B cell (primary cell): ENCODE data around the gene PPP2R2C. TPM values are rescaled to one million over a fixed set of nuclear protein-coding genes. Genes with fewer than 3 reads are reported as not detected.

Experiments
- ATAC-seq: fragments of 200-7000 bp; cut with Tn5 transposase; one replicate; pipeline ENCODE4 v1.10.0; 2021; ENCODE audit warnings: low read depth, mild to moderate bottlenecking, moderate number of reproducible peaks, moderate library complexity
- CTCF ChIA-PET: fragments of 350-600 bp; sonication (Branson Sonifier 250); formaldehyde crosslinking; loops from one replicate; lab custom pipeline; 2021; ENCODE audit warnings: antibody characterized with exemption, inconsistent platforms; lab: Charles Lee
- POLR2A ChIA-PET: fragments of 350-600 bp; sonication (Branson Sonifier 250); formaldehyde crosslinking; loops from one replicate; lab custom pipeline; 2021; ENCODE audit warnings: antibody characterized with exemption; lab: Charles Lee
- DNase-seq: peaks from one replicate; pipeline ENCODE4 v3.0.0; 2013
- H2AFZ ChIP-seq: 2 replicates; pipeline ENCODE4 v1.6.1; 2012; ENCODE audit warnings: mild to moderate bottlenecking, low read depth, low read length; ENCODE audit not compliant: insufficient read depth, poor library complexity, severe bottlenecking
- H3K27ac ChIP-seq, 2 donors: 1 replicate in 1 of 2; 2 replicates in 1 of 2; pipeline ENCODE4 v1.5.1; 2012 to 2013; ENCODE audit warnings: low read length in 2 of 2, mild to moderate bottlenecking in 2 of 2, moderate library complexity in 1 of 2
- H3K27me3 ChIP-seq, 4 experiments: fragments of 200-600 bp in 1 of 4; sonication (generic) in 1 of 4; replicated peaks in 1 of 4; 1 replicate in 2 of 4; 2 replicates in 2 of 4; pipeline versions ENCODE4 v1.6.1 to v1.7.0; 2013 to 2016; ENCODE audit warnings: low read length in 3 of 4, mild to moderate bottlenecking in 2 of 4, mixed read lengths in 1 of 4, moderate library complexity in 1 of 4; ENCODE audit not compliant: insufficient read depth in 4 of 4, control insufficient read depth in 3 of 4; ENCODE audit errors: control extremely low read depth in 1 of 4
- H3K36me3 ChIP-seq, 2 experiments: replicated peaks in 1 of 2; 1 replicate in 1 of 2; 2 replicates in 1 of 2; pipeline versions ENCODE4 v1.6.1 to v1.7.1; 2013; ENCODE audit warnings: low read length in 1 of 2; ENCODE audit not compliant: insufficient read depth in 2 of 2, control insufficient read depth in 1 of 2; ENCODE audit errors: control extremely low read depth in 1 of 2, extremely low read depth in 1 of 2
- H3K4me1 ChIP-seq, 2 donors: fragments of 200-600 bp in 1 of 2; sonication (generic) in 1 of 2; 1 replicate in 1 of 2; 2 replicates in 1 of 2; pipeline versions ENCODE4 v1.5.1 to v1.6.1; 2013 to 2017; ENCODE audit warnings: low read length in 2 of 2; ENCODE audit not compliant: control insufficient read depth in 2 of 2, insufficient read depth in 2 of 2
- H3K4me2 ChIP-seq: replicated peaks from 2 replicates; pipeline ENCODE3; 2012; ENCODE audit warnings: mild to moderate bottlenecking, low read depth, low read length; ENCODE audit not compliant: poor library complexity, severe bottlenecking
- H3K4me3 ChIP-seq, 5 experiments: fragments of 200-600 bp in 1 of 5; sonication (generic) in 1 of 5; 1 replicate in 3 of 5; 2 replicates in 2 of 5; pipeline versions ENCODE4 v1.5.1 to v1.7.0; 2011 to 2016; ENCODE audit warnings: low read length in 4 of 5, mild to moderate bottlenecking in 4 of 5, low read depth in 2 of 5, control low read depth in 1 of 5, moderate library complexity in 1 of 5; ENCODE audit not compliant: insufficient read depth in 1 of 5; ENCODE audit errors: control extremely low read depth in 1 of 5, extremely low read depth in 1 of 5
- H3K79me2 ChIP-seq: fragments of 200-600 bp; sonication (generic); one replicate; pipeline ENCODE4 v1.6.0; 2016; ENCODE audit warnings: low read length; ENCODE audit not compliant: control insufficient read depth, insufficient read depth
- H3K9ac ChIP-seq: fragments of 200-600 bp; sonication (generic); 2 replicates; pipeline ENCODE4 v1.6.1; 2017; ENCODE audit warnings: mild to moderate bottlenecking, low read length, moderate library complexity
- H3K9me3 ChIP-seq, 3 donors: one replicate each; pipeline versions ENCODE4 v1.6.1 to v1.7.1; 2013; ENCODE audit warnings: low read length in 2 of 3; ENCODE audit not compliant: control insufficient read depth in 2 of 3, insufficient read depth in 1 of 3; ENCODE audit errors: control extremely low read depth in 1 of 3
- H4K20me1 ChIP-seq: 2 replicates; pipeline ENCODE4 v1.6.0; 2012; ENCODE audit warnings: mild to moderate bottlenecking, low read length; ENCODE audit not compliant: insufficient read depth, control insufficient read depth, poor library complexity, severe bottlenecking
- H3K27ac Mint-ChIP-seq: one replicate; pipeline ENCODE4 v1.8.0; 2021; ENCODE audit warnings: mixed read lengths
- H3K27me3 Mint-ChIP-seq: one replicate; pipeline ENCODE4 v1.8.0; 2021; ENCODE audit warnings: mixed read lengths
- H3K4me1 Mint-ChIP-seq: one replicate; pipeline ENCODE4 v1.8.0; 2021; ENCODE audit warnings: mixed read lengths
- H3K4me3 Mint-ChIP-seq: one replicate; pipeline ENCODE4 v1.8.0; 2021; ENCODE audit warnings: mixed read lengths
- H3K9me3 Mint-ChIP-seq: one replicate; pipeline ENCODE4 v1.8.0; 2022; ENCODE audit warnings: mixed read lengths; ENCODE audit not compliant: insufficient read depth
- EZH2 ChIP-seq: IDR thresholded peaks from 2 replicates; pipeline ENCODE4 v1.6.1; 2012; ENCODE audit warnings: borderline replicate concordance, low read depth, mild to moderate bottlenecking, moderate library complexity, low read length; ENCODE audit not compliant: insufficient read depth, poor library complexity, severe bottlenecking
- WGBS: methylation state at CpG from one replicate; pipeline ENCODE4 v1.1.5; 2013; ENCODE audit warnings: missing lambda C conversion rate; ENCODE audit not compliant: insufficient coverage; 5-methylcytosine and 5-hydroxymethylcytosine counted together
- intact Hi-C: fragments of 100-400 bp; cut with micrococcal nuclease; formaldehyde crosslinking; loops from one replicate; pipeline ENCODE4 v1.10.0; 2022
- polyA plus RNA-seq: library from polyadenylated mRNA; depleted of rRNA; stranded (reverse); fragments of >200 nt; gene quantifications from 2 replicates; pipeline ENCODE4 v1.2.3, GENCODE V29; 2012
- total RNA-seq, 2 donors: library from RNA; stranded (reverse); fragments of 120-200 nt in 1 of 2; gene quantifications; 1 replicate in 1 of 2; 2 replicates in 1 of 2; pipeline versions ENCODE4 v1.2.3 to v1.2.4, GENCODE V29; 2013 to 2022
- TF ChIP-seq, protein P1 (sequence below): fragments of 200-600 bp; IDR thresholded peaks from one replicate; pipeline ENCODE4 v1.8.0; 2022; ENCODE audit warnings: antibody characterized with exemption, mild to moderate bottlenecking

PPP2R2C gene
- total and polyA plus RNA-seq, 2 donors (not counting 1 experiment from before 2014, with no cell fraction given): not detected

DNA sequence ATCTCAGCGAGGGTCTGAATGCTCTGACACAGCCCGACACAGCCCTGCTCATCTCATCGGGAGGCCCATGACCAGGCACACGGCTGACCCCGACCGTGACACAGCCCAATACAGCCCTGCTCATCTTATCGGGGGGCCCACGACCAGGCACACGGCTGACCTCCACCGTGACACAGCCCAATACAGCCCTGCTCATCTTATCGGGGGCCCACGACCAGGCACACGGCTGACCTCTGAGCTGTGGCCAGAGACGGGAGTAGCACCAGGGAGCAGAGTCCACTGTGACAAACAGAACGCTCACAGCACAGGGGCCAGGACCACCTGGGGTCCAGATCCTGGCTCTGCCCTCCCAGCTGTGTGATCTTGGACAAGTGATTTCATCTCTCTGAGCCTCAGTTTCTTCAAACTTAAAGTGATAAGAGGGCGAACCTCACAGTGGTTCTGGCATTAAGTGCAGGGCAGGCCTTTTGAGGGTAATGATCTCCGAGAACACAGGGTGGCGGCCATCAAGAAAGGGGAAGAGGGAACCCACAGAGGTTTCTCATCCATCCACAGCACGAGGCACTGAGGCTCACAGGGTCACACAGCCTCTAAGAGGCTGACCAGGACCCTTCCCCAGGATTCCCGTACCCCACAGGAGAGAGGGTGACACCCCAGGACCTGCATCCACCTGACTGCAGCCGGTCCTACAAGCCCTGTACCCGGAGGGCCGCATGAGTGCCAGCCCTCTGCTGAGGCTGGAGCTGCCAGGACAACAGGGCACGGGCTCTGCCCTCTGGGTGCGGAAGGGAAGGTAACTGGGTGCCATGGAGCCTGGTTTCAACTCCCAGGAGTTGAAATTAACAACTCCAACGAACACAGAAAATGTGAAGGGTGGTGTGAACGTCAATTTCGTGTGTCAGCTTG is 142.7 kb downstream of the PPP2R2C start:
- H3K4me1 ChIP-seq: no peaks in the 10 kb centered on the region
- peaks cover 0 to 48% (median 0%) of the 10 kb centered on the region in 4 experiments for H3K27me3 ChIP-seq
- H3K9ac ChIP-seq: no peak overlapping the region
- H2AFZ ChIP-seq: no peak overlapping the region
- H3K4me3 ChIP-seq: no peak overlapping the region
- no peaks in the 10 kb centered on the region for H4K20me1 ChIP-seq
- H3K27ac Mint-ChIP-seq: no peak overlapping the region
- no peaks in the 10 kb centered on the region for H3K36me3 ChIP-seq
- H3K4me3 Mint-ChIP-seq: no peak overlapping the region
- ChIA-PET CTCF (interaction anchor here (0.8 to 17.6 kb wide), 4 partner anchors 9 to 332 kb away, joined by 3 to 451 read pairs (median 4); no protein-coding TSS in a partner anchor), POLR2A (no interaction called here)
- DNase-seq: no peak
- intact Hi-C loops: no loop called here
- H3K9me3 Mint-ChIP-seq: no peaks in the 10 kb centered on the region
- no peak overlapping the region for H3K27ac ChIP-seq
- no peak overlapping the region for H3K4me2 ChIP-seq
- H3K27me3 Mint-ChIP-seq: peaks cover 31% of the 10 kb centered on the region
- no peak for TF ChIP-seq EZH2
- TF ChIP-seq, protein P1, sequence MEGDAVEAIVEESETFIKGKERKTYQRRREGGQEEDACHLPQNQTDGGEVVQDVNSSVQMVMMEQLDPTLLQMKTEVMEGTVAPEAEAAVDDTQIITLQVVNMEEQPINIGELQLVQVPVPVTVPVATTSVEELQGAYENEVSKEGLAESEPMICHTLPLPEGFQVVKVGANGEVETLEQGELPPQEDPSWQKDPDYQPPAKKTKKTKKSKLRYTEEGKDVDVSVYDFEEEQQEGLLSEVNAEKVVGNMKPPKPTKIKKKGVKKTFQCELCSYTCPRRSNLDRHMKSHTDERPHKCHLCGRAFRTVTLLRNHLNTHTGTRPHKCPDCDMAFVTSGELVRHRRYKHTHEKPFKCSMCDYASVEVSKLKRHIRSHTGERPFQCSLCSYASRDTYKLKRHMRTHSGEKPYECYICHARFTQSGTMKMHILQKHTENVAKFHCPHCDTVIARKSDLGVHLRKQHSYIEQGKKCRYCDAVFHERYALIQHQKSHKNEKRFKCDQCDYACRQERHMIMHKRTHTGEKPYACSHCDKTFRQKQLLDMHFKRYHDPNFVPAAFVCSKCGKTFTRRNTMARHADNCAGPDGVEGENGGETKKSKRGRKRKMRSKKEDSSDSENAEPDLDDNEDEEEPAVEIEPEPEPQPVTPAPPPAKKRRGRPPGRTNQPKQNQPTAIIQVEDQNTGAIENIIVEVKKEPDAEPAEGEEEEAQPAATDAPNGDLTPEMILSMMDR: no peak
- WGBS: 73% methylated on average over 28 of the region's 28 CpGs
- no peaks in the 10 kb centered on the region for H3K4me1 Mint-ChIP-seq
- H3K79me2 ChIP-seq: no peaks in the 10 kb centered on the region
- peaks cover 0 to 48% (median 4%) of the 10 kb centered on the region in 3 donors for H3K9me3 ChIP-seq
- no peak for ATAC-seq

DNA sequence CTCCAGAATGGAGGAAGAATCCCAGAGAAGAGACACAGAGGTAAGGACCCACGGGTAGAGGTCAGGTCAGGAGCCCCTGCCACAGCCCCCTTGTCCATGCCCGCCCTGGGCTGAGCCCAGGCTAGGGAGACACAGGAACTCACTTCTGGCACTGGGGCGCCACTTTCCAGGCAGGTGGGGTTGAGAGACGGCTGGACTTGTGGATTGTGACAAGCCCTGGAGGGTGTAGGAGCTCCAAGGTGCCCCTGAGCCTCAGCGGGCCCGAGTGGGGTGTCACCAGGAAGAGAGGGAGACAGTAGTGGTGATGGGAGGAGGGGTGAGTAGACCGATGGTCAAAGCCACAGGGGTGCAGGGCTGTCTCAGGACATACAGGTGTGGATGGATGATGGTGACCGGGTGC is 143.9 kb downstream of the PPP2R2C start:
- Histone ChIP-seq H3K4me1 (no peaks in the 10 kb centered on the region), H3K36me3 (no peaks in the 10 kb centered on the region), H3K4me3 (no peak overlapping the region), H4K20me1 (no peaks in the 10 kb centered on the region), H2AFZ (no peak overlapping the region), H3K27ac (no peak overlapping the region), H3K79me2 (no peaks in the 10 kb centered on the region), H3K27me3 (peaks cover 0 to 40% (median 2%) of the 10 kb centered on the region in 4 experiments), H3K9ac (no peak overlapping the region), H3K9me3 (peaks cover 0 to 36% (median 0%) of the 10 kb centered on the region in 3 donors), H3K4me2 (no peak overlapping the region)
- Mint-ChIP-seq H3K9me3 (no peaks in the 10 kb centered on the region), H3K27ac (no peak overlapping the region), H3K4me1 (no peaks in the 10 kb centered on the region), H3K27me3 (peaks cover 28% of the 10 kb centered on the region), H3K4me3 (no peak overlapping the region)
- ChIA-PET CTCF (interaction anchor here (1.1 to 17.6 kb wide), 5 partner anchors 10 to 76 kb away, joined by 3 to 451 read pairs (median 8); no protein-coding TSS in a partner anchor), POLR2A (no interaction called here)
- intact Hi-C loops: no loop called here
- no peak for TF ChIP-seq EZH2
- TF ChIP-seq, protein P1: no peak
- ATAC-seq (no peak), DNase-seq (no peak)
- 59% methylated on average over 7 of the region's 8 CpGs for WGBS
